ENCODE measurements around the gene AGBL4.

AGBL4 gene

GRCh38 chr1:48676376-48676775, 1347.4 kb downstream of the AGBL4 start:
- DNase-seq, result no peak

- DNase-seq, result no peak
These were observed 1348.5 kb downstream of the AGBL4 start for GRCh38 chr1:48675251-48675650.

- DNase-seq, result no peak
These were observed 1349.1 kb downstream of the AGBL4 start for GRCh38 chr1:48674641-48675040.

- peak; percentile 30 for DNase-seq
These were observed 1350.2 kb downstream of the AGBL4 start for GRCh38 chr1:48673332-48674105.

GRCh38 chr1:48671578-48671977, 1352.2 kb downstream of the AGBL4 start:
- DNase-seq, result no peak

- DNase-seq, result no peak
These were observed 1353.3 kb downstream of the AGBL4 start for GRCh38 chr1:48670234-48671020.

- DNase-seq, result no peak
These were observed 1355.4 kb downstream of the AGBL4 start for GRCh38 chr1:48668339-48668738.

- DNase-seq, result no peak
These were observed 1356.0 kb downstream of the AGBL4 start for GRCh38 chr1:48667782-48668181.

GRCh38 chr1:48665708-48666407, 1357.9 kb downstream of the AGBL4 start:
- no peak for DNase-seq

GRCh38 chr1:48661726-48662463, 1361.9 kb downstream of the AGBL4 start:
- no peak for DNase-seq

GRCh38 chr1:48659801-48660200, 1364.0 kb downstream of the AGBL4 start:
- DNase-seq, result no peak

- DNase-seq, result no peak
These were observed 1366.3 kb downstream of the AGBL4 start for GRCh38 chr1:48657413-48657812.

GRCh38 chr1:48654606-48655210, 1369.0 kb downstream of the AGBL4 start:
- no peak for DNase-seq

GRCh38 chr1:48652334-48652733, 1371.4 kb downstream of the AGBL4 start:
- DNase-seq, result no peak

- DNase-seq, result no peak
These were observed 1373.9 kb downstream of the AGBL4 start for GRCh38 chr1:48649880-48650279.

GRCh38 chr1:48645883-48646282, 1377.9 kb downstream of the AGBL4 start:
- DNase-seq, result no peak

- no peak for DNase-seq
These were observed 1378.7 kb downstream of the AGBL4 start for GRCh38 chr1:48644905-48645605.

- DNase-seq, result no peak
These were observed 1379.4 kb downstream of the AGBL4 start for GRCh38 chr1:48644190-48644900.

GRCh38 chr1:48643193-48643592, 1380.6 kb downstream of the AGBL4 start:
- DNase-seq, result no peak

GRCh38 chr1:48640836-48641492, 1382.8 kb downstream of the AGBL4 start:
- DNase-seq, result no peak

- no peak for DNase-seq
These were observed 1393.9 kb downstream of the AGBL4 start for GRCh38 chr1:48629867-48630266.
